K562 (cell line): ENCODE results near the gene APBA2.

ENCODE experiments used
- CCNT2 ChIP-seq: IDR thresholded peaks from 2 replicates; pipeline ENCODE4 v1.6.1; 2011; ENCODE audit warnings: borderline replicate concordance, low read depth, mild to moderate bottlenecking, moderate library complexity, mixed read lengths, low read length; ENCODE audit not compliant: insufficient read length; ENCODE audit errors: extremely low read depth
- GTF2F1 ChIP-seq: IDR thresholded peaks from 2 replicates; pipeline ENCODE4 v1.6.1; 2011; ENCODE audit warnings: low read depth, low read length, improper control_type of control experiment
- RNF219 ChIP-seq: fragments of 250-450 bp; sonication (Bioruptor Pico); IDR thresholded peaks from 2 replicates; pipeline ENCODE4 v1.5.0; 2022; ENCODE audit warnings: mild to moderate bottlenecking
- SP2 ChIP-seq: IDR thresholded peaks from 2 replicates; pipeline ENCODE4 v1.6.1; 2011; ENCODE audit warnings: mild to moderate bottlenecking, low read depth, low read length, moderate library complexity; ENCODE audit not compliant: poor library complexity, severe bottlenecking; ENCODE audit errors: extremely low read depth
- TARDBP ChIP-seq: fragments of 450-650 bp; IDR thresholded peaks from 2 replicates; pipeline ENCODE4 v1.6.1; 2016
- ZFX ChIP-seq: sonication (generic); formaldehyde crosslinking; IDR thresholded peaks from 2 replicates; pipeline ENCODE4 v1.8.0; 2022; ENCODE audit warnings: mild to moderate bottlenecking, missing genetic modification reagents, moderate library complexity
- ZNF609 ChIP-seq: sonication (generic); formaldehyde crosslinking; IDR thresholded peaks from 2 replicates; pipeline ENCODE4 v1.8.1; 2023; ENCODE audit warnings: missing genetic modification reagents, mild to moderate bottlenecking, borderline replicate concordance

GRCh38 chr15:28899061-28899738, 13.4 kb downstream of the APBA2 start:
- TF ChIP-seq CCNT2 (no peak), GTF2F1 (no peak), ZFX (CRISPR knock-in tag) (no peak), ZNF609 (CRISPR knock-in tag) (no peak), RNF219 (CRISPR knock-in tag) (no peak), SP2 (no peak), TARDBP (no peak)
